ENCODE results near the gene SYT11.
A peak's percentile ranks its signal among the peaks of the same experiment; 100 is the strongest.

Gene SYT11

DNA sequence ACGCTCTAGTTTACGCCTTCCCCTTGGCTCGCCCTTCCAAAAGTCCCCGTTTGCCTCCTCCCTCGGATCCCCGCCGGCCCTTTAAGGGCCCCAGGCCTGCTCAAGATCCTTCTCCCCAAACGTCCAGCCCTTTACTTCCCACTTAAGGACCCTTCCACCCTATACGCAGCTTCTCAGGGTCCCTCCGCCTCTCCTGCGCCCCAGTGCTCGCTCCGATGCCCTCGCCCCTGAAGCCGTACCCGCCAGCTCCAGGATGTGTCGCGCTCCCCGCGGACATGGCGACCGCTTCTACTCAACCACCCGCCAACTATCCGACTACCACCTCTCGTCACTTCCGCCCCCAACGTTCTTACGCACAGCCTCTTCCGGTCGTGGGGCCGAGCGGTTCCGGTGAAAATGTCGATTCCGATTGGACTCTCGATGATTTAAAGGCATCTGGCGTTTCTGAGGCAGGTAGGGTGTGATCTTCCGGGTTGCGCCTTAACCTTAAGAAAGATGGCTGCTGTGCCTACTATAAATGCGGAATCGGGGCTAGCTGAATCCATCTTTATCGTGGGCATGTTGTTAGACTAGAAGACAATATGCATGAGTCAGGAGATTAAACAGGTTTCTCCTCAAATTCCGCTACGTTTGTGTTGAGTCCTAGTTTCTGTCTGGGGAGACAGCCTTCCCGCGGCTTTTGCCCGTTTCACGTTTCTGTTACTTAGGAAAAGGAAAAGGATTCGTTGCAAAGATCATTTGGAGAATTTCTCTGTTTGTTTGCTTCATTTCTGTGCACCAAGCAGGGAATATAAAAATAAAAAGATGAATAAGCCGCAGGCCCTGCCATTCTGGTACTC lies 74.9 kb downstream of the SYT11 start, which contains the start of gene KHDC4:
KHDC4 (minus strand) TSS at position 317 of the 839 bp plus-strand sequence; CDS start at position 277, 40 bp downstream.
- peak; percentile 99 for DNase-seq (ENCODE audit: low read depth, low spot score)

Measured in astrocyte of the hippocampus (primary cell).